Retinal pigment epithelial cell (primary cell): ENCODE data around the gene MCAM.
A peak's percentile ranks its signal among the peaks of the same experiment; 100 is the strongest.

Experiments used
- DNase-seq: peaks from one replicate; pipeline ENCODE4 v3.0.0-alpha.2; 2010; ENCODE audit warnings: low read depth
- H3K4me3 ChIP-seq: 2 replicates; pipeline ENCODE4 v1.5.1; 2011; ENCODE audit warnings: mild to moderate bottlenecking, low read length, control low read depth, moderate library complexity
- CTCF ChIP-seq: conservative IDR thresholded peaks from 2 replicates; pipeline ENCODE4 v1.5.1; 2011; ENCODE audit warnings: low read depth, low read length, control low read depth, inconsistent platforms

The MCAM gene

GRCh38 chr11:119351232-119351631 lies 34.3 kb upstream of the MCAM start:
- no peak for DNase-seq
- no peak overlapping the region for H3K4me3 ChIP-seq
- TF ChIP-seq CTCF: no peak

GRCh38 chr11:119350302-119350701 lies 33.4 kb upstream of the MCAM start:
- TF ChIP-seq CTCF: no peak
- no peak overlapping the region for H3K4me3 ChIP-seq
- no peak for DNase-seq

GRCh38 chr11:119347940-119348605 lies 31.1 kb upstream of the MCAM start:
- DNase-seq: no peak
- TF ChIP-seq CTCF: no peak
- no peak overlapping the region for H3K4me3 ChIP-seq

- H3K4me3 ChIP-seq: peak overlapping the region; percentile 47
- no peak for TF ChIP-seq CTCF
- DNase-seq: no peak
Observed at GRCh38 chr11:119347242-119347641, 30.3 kb upstream of the MCAM start.

GRCh38 chr11:119346605-119347004 lies 29.7 kb upstream of the MCAM start, which contains the start of gene MFRP:
TSS of gene MFRP (minus strand) at chr11:119346705. CDS start at chr11:119346513, 192 bp downstream.
- peak; percentile 88 for DNase-seq
- peak within 1 kb of the TSS; percentile 47 for H3K4me3 ChIP-seq
- no peak for TF ChIP-seq CTCF

GRCh38 chr11:119345685-119346084 lies 28.8 kb upstream of the MCAM start:
- H3K4me3 ChIP-seq: peak overlapping the region; percentile 47
- TF ChIP-seq CTCF: no peak
- no peak for DNase-seq

GRCh38 chr11:119344291-119345010 lies 27.5 kb upstream of the MCAM start:
- TF ChIP-seq CTCF: no peak
- no peak for DNase-seq
- peak overlapping the region; percentile 47 for H3K4me3 ChIP-seq
